GM21423 (cell line): ENCODE data around the gene ACVR1B.

ENCODE experiments used
- ATAC-seq: cut with Tn5 transposase; IDR thresholded peaks from one replicate; pipeline ENCODE4 v1.9.1; 2021; ENCODE audit warnings: mild to moderate bottlenecking, moderate library complexity; ENCODE audit not compliant: unreplicated experiment

The ACVR1B gene

DNA sequence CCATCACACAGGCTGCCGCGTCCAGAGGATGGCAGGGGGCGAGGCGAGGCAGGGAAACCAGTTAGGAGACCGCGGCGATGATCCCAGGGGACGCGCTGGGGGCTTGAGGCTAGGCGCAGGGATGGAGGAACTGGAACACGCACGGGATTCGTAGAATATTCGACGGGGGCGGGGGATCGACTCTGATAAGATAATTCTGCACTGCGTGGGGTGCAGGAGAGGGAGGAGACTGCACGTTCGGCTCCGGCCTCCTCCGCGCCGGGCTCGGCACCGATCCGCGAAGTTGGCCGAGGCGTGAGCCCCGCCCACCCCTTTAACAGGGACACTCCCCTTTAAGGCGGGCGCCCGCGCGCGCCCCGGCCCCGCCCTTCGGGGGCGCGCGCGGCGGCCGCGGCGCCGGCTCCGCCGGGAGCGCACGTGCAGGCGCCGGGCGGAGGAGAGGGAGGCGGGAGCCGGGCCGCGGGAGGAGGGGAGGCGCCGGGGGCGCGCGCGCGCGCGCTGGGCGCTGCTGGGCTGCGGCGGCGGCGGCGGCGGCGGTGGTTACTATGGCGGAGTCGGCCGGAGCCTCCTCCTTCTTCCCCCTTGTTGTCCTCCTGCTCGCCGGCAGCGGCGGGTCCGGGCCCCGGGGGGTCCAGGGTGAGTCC lies at the start of gene ACVR1B:
ACVR1B (plus strand) TSS at position 501 of the 644 bp plus-strand sequence; CDS start at position 546, 45 bp downstream.
- peak; percentile 82 for ATAC-seq

DNA sequence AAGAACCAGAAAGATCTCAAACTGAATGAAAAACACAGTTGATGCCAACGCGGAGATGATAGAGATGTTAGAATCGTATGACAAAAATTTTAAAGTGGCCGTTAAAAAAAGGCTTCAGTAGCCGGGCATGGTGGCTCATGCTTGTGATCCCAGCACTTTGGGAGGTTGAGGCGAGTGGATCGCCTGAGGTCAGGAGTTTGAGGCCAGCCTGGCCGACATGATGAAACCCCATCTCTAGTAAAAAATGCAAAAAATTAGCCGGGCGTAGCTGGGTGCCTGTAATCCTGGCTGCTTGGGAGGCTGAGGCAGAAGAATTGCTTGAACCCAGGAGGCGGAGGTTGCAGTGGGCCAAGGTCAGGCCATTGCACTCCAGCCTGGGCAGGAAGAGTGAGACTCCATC lies 49.6 kb upstream of the ACVR1B start:
- ATAC-seq = no peak

DNA sequence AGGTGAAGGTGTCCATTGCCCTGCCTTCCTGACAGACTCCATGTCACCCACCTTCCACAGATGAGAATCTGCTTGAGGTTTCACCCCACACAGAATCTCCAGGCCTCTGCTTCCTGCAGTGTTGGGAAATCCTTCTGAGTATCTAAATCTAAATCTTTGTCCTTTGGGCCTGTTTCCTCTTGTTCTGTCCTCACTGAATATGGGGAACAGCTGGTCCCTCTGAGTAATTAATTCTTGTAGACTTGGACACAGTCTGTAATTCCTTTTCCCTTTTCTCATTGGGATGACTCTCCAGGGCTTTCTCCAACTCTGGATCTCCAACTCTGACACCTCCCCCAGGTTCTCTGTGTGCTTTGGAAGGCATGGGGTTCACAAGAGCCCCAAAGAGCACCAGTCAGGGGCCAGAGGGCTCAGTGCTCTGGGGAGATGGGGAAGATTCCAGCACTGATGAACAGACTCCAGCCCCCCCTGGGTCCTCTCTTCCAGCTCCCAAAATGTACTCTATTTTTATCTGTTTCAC lies 46.5 kb upstream of the ACVR1B start:
- no peak for ATAC-seq

- no peak for ATAC-seq
These were observed 45.7 kb upstream of the ACVR1B start for GRCh38 chr12:51905471-51906429.

DNA sequence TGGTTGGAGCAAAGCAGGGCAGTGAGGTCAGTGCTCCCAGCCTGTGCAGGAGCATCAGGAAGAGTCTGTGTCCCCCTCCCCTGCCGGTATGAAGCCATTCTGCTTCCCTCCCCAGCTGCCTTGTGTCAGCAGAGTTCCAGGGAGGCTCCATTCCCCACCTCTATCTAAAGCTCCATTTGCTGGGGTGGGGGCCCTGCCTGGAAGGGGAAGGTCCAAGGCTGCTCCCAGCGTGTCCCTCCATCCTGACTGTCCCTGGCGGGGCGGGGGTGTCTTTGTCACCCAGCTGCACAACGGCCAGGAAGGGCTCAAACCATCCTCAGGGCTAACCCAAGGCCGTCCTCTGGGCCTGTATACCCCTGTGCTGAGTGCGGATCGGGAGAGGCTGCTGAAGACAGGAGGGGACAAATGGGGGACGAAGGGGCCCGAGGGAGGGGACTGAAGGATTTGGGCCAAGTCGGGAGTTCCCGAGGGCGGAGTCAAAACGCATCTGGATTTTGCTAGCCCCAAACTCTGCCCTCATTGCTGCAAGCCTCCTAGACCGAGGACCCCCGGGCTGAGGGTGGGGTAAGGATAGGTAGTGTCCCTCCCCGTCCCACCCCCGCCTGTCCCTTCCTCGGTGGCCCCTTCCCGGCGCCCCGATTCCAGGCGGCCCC lies 44.9 kb upstream of the ACVR1B start:
- ATAC-seq = no peak

- ATAC-seq = no peak
These were observed 44.2 kb upstream of the ACVR1B start, which contains the start of gene ACVRL1 for GRCh38 chr12:51907083-51907855. Gene ACVRL1, plus strand, starts transcription at chr12:51907504. Its CDS starts 4,971 bp downstream, at chr12:51912475.

GRCh38 chr12:51907856-51908425 lies 43.6 kb upstream of the ACVR1B start:
- ATAC-seq = no peak

DNA sequence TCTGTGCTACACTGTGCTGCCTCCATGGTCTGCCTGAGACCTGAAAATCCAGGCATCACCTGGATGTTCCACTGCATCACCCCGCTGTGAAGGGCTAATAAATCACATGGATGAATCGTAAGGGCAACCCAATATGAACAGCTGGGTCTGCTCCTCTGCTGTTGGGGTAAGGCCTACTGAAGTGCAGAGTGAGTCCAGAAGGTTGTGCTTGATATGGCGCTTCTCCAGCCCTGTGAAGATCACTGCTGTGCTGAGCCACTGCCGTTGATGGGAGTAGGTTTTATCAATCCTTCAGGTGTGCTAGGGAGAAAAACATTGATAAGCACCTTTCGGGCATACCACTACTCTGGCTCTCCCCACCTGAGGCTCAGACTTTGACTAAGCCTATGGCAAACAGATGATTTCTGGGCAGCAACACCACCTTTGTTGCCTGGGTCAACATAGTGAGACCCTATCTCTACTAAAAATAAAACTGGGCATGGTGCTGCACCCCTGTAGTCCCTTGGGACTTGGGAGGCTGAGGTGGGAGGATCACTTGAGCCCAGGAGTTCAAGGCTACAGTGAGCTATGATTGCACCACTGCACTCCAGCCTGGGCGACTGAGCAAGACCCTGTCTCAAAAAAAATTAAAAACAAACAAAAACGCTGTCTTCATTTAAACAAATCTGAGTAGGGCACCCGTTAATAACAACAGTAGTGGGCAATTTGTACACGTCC lies 42.5 kb upstream of the ACVR1B start:
- ATAC-seq = no peak

- ATAC-seq = no peak
These were observed 41.3 kb upstream of the ACVR1B start for GRCh38 chr12:51910168-51910567.

DNA sequence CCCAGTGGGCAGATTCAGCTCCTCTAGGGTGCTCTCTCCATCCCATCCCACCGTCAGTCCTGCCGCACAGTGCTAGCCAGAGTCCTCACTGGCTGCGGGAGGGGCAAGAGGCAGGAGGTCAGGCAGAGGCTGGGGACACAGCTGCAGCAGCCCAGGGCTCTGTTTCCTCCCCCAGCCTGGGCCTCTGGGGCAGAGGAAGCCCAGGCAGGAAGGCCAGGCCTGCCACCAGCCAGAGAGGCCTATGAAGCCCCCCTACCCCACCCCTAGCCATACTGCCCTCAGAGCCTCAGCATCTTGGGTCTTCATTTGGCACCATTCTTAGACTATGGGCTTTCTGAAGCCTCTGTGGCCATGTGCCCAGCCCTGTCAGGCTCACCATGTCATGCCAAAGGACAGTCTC lies 40.8 kb upstream of the ACVR1B start:
- no peak for ATAC-seq

- ATAC-seq = no peak
These were observed 40.2 kb upstream of the ACVR1B start for GRCh38 chr12:51911307-51911706.

GRCh38 chr12:51911788-51912711 lies 39.4 kb upstream of the ACVR1B start:
- no peak for ATAC-seq

DNA sequence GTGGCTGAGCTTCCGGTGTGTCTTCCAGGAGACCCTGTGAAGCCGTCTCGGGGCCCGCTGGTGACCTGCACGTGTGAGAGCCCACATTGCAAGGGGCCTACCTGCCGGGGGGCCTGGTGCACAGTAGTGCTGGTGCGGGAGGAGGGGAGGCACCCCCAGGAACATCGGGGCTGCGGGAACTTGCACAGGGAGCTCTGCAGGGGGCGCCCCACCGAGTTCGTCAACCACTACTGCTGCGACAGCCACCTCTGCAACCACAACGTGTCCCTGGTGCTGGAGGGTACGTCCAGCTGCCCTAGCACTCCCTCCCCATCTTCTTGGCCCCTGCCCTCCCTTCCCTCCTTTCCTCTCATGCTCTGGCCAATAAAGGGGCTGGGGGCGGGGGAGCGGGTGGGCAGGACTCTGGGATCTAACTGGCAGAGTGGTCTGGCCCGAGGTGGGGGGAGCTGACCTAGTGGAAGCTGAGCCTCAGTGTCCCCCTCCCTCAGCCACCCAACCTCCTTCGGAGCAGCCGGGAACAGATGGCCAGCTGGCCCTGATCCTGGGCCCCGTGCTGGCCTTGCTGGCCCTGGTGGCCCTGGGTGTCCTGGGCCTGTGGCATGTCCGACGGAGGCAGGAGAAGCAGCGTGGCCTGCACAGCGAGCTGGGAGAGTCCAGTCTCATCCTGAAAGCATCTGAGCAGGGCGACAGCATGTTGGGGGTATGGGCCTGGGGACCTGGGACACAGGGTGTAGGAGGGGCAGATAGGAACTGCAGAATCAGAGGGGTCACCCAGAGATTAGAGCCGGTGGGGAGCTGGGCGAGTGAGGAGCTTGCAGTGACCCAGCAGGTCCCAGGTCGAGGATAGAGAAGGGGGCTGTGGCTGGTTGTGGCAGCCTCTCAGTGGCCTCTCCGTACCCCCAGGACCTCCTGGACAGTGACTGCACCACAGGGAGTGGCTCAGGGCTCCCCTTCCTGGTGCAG lies 38.1 kb upstream of the ACVR1B start:
- ATAC-seq = no peak

DNA sequence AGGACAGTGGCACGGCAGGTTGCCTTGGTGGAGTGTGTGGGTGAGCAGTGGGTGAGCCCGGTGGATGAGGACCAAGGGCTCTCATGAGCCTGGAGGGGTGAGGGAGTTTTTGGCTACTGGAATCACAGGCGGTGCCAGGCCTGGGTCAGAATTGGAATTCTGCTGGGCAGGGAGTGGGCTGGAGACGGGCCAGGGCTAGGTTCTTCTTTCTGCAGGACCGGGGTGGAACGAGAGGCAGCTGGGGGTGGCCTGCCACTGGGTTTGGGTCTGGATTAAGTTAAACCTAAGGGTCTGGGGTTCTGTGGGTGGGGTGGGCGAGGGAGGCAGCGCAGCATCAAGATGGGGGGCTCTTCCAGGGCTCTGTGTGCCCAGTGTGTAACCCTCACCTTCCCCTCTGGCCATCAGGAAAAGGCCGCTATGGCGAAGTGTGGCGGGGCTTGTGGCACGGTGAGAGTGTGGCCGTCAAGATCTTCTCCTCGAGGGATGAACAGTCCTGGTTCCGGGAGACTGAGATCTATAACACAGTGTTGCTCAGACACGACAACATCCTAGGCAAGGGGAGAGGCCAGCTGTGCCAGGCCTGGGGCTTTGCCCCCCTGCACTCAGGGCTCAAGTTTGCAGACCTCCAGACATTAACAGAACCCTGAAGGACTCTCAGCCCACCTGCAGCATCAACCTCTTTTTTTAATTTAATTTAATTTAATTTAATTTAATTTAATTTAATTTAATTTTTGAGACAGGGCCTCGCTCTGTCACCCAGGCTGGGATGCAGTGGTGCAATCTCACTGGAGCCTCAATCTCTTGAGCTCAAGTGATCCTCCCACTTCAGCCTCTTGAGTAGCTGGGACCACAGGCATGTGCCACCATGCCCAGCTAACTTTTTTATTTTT lies 37.2 kb upstream of the ACVR1B start:
- no peak for ATAC-seq

DNA sequence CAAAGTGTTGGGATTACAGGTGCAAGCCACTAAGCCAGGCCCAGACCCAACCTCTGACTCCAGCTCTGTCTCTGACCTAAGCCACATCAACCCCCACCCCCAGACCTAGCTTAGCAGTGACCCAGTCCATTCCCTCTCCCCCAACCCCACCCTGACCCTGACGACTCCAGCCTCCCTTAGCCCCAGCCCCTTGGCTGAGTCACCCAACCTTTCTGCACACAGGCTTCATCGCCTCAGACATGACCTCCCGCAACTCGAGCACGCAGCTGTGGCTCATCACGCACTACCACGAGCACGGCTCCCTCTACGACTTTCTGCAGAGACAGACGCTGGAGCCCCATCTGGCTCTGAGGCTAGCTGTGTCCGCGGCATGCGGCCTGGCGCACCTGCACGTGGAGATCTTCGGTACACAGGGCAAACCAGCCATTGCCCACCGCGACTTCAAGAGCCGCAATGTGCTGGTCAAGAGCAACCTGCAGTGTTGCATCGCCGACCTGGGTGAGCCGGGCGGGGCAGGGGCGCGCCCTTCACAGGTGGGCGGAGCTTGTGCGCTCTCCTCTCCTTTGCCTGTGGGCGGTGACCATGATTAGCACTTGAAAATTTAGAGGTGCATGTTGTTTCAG lies 36.4 kb upstream of the ACVR1B start:
- ATAC-seq = no peak

DNA sequence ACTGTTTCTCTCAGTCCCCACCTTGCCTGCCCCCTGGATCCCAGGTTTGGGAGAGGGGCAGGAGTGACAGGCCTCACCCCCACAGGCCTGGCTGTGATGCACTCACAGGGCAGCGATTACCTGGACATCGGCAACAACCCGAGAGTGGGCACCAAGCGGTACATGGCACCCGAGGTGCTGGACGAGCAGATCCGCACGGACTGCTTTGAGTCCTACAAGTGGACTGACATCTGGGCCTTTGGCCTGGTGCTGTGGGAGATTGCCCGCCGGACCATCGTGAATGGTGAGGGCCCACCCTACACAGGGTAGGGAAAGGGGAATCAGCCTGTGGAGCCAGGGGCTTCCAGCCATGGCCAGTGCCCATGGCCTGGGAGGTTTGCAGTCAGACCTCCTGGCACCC lies 35.5 kb upstream of the ACVR1B start:
- ATAC-seq = no peak
